GM23248 (cell line): ENCODE results near the gene PDE8A.

Source experiments
- EZH2 ChIP-seq: fragments of 200-600 bp; sonication (generic); IDR thresholded peaks from 2 replicates; pipeline ENCODE4 v1.6.1; 2018; ENCODE audit warnings: antibody characterized with exemption, mild to moderate bottlenecking; ENCODE audit not compliant: insufficient read depth, poor library complexity, severe bottlenecking
- EZH2phosphoT487 ChIP-seq: fragments of 200-600 bp; sonication (generic); IDR thresholded peaks from 2 replicates; pipeline ENCODE4 v1.6.1; 2018; ENCODE audit warnings: antibody characterized with exemption, moderate library complexity, mild to moderate bottlenecking, low read depth; ENCODE audit not compliant: insufficient read depth

- no peak for TF ChIP-seq EZH2
- TF ChIP-seq EZH2phosphoT487 = no peak
Observed at GRCh38 chr15:85071061-85071460, 89.4 kb downstream of the PDE8A start.
